GM06990 (cell line): ENCODE results near the gene INS.

Source experiments
- DNase-seq: peaks from one replicate; pipeline ENCODE4 v3.0.0-alpha.2; 2011; ENCODE audit not compliant: insufficient read length; ENCODE audit errors: extremely low read depth
- H3K27me3 ChIP-seq: replicated peaks from 2 replicates; pipeline ENCODE4 v1.6.0; 2011; ENCODE audit warnings: low read length; ENCODE audit not compliant: control insufficient read depth, insufficient read depth
- H3K36me3 ChIP-seq: 2 replicates; pipeline ENCODE4 v1.5.1; 2011; ENCODE audit warnings: low read length; ENCODE audit not compliant: control insufficient read depth, insufficient read depth
- H3K4me3 ChIP-seq: replicated peaks from 2 replicates; pipeline ENCODE4 v1.5.1; 2011; ENCODE audit warnings: low read depth, mild to moderate bottlenecking, control low read depth, low read length
- TF ChIP-seq, protein P1 (sequence below): IDR thresholded peaks from 2 replicates; pipeline ENCODE4 v1.5.1; 2011; ENCODE audit warnings: low read length, control low read depth, mild to moderate bottlenecking, inconsistent platforms; ENCODE audit not compliant: insufficient read depth, poor library complexity, severe bottlenecking

Gene INS

DNA sequence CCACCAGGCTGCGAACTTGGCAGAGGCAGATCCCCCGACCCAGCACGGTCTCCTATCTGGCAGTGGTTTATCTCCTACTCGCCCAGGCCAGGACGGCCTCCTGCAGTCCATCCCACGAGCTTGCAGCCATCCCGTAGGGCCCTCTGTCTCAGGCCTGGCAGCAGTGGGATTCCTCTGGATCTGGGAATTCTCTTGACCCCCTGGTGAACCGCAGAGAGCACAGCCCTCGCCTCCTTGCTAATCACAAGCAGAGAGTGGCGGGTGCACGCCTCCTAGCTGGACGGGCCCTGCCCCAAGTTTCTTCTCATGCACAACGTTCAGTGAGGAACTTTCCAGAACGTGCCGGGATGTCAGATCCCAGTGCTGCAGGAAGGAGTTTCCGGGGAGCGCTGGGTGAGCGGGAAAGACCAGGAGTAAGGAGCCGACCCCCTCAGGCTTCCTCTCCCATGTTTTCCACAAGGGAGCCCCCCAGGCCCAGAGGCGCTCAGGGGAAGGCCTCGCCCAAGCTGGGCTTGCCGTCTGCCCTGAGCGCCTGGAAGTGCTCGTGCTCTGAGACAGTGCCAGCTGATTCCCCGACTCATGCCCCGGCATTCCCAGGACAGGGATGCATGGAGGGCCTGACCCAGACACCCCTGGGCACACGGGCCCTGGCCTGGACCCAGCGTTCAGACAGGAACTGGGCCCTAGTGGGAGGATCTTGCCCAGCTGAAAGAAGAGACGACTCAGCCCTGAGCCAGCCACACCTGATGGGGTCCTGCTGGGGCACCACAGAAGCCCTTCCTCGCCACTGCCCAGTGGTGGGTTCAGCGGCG, 46.4 kb downstream of the INS start:
- no peaks in the 10 kb centered on the region; the same call in 1 of the 2 replicates for H3K27me3 ChIP-seq
- H3K36me3 ChIP-seq, result no peaks in the 10 kb centered on the region
- DNase-seq, result no peak
- TF ChIP-seq, protein P1, sequence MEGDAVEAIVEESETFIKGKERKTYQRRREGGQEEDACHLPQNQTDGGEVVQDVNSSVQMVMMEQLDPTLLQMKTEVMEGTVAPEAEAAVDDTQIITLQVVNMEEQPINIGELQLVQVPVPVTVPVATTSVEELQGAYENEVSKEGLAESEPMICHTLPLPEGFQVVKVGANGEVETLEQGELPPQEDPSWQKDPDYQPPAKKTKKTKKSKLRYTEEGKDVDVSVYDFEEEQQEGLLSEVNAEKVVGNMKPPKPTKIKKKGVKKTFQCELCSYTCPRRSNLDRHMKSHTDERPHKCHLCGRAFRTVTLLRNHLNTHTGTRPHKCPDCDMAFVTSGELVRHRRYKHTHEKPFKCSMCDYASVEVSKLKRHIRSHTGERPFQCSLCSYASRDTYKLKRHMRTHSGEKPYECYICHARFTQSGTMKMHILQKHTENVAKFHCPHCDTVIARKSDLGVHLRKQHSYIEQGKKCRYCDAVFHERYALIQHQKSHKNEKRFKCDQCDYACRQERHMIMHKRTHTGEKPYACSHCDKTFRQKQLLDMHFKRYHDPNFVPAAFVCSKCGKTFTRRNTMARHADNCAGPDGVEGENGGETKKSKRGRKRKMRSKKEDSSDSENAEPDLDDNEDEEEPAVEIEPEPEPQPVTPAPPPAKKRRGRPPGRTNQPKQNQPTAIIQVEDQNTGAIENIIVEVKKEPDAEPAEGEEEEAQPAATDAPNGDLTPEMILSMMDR, result no peak
- no peak overlapping the region for H3K4me3 ChIP-seq

DNA sequence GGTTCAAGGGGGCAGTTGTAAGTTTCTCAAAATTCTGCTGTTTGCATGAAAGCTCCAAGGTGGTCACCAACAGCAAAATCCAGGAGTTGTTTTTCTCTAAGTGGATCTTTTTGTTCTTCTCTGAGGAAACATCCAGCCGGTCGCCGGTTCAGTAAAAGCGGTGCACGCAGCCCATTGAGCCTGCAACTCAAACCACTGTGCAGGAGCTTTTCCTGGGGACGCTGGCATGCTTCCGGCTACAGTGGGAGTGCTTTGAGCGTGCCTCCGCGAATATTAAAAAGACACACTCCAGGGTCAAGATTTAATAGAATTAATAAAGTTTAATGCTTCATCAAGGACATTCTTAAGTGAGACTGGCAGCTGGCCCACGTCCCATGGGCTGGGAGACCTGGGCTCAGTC, 47.2 kb downstream of the INS start:
- no peak overlapping the region for H3K4me3 ChIP-seq
- H3K27me3 ChIP-seq, result no peaks in the 10 kb centered on the region; the same call in 1 of the 2 replicates
- TF ChIP-seq, protein P1, result no peak
- no peaks in the 10 kb centered on the region for H3K36me3 ChIP-seq
- DNase-seq, result no peak

DNA sequence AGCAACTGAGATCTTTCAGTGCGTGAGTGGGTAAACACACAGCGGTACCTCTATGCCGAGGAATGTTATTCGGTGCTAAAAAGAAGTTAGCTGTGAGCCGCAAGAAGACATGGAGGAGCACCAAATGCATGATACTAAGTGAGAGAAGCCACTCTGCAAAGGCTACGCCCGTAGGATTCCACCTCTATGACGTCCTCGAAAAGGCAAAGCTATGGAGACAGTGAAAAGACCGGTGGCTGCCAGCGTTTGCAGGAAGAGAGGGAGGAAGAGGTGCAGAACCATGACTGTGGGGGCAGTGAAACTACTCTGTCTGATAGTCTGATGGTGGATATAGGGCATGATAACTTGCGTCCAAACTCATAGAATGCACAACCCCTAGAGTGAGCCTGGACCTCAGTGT, 50.5 kb downstream of the INS start:
- TF ChIP-seq, protein P1, result no peak
- no peaks in the 10 kb centered on the region for H3K36me3 ChIP-seq
- H3K4me3 ChIP-seq, result no peak overlapping the region
- no peaks in the 10 kb centered on the region; the same call in 1 of the 2 replicates for H3K27me3 ChIP-seq
- no peak for DNase-seq
